HG02763 (cell line): Measurements from ENCODE around the gene PGS1.

Experiments
- ATAC-seq: cut with Tn5 transposase; IDR thresholded peaks from one replicate; pipeline ENCODE4 v1.9.1; 2021; ENCODE audit warnings: mild to moderate bottlenecking, moderate library complexity; ENCODE audit not compliant: unreplicated experiment

PGS1 gene

GRCh38 chr17:78466786-78467715, 88.6 kb downstream of the PGS1 start:
- ATAC-seq = no peak

GRCh38 chr17:78468366-78468765, 89.9 kb downstream of the PGS1 start:
- no peak for ATAC-seq

GRCh38 chr17:78469443-78469842, 91.0 kb downstream of the PGS1 start:
- ATAC-seq = no peak

GRCh38 chr17:78471635-78472034, 93.2 kb downstream of the PGS1 start:
- ATAC-seq = no peak

GRCh38 chr17:78472035-78472905, 93.8 kb downstream of the PGS1 start:
- no peak for ATAC-seq

GRCh38 chr17:78473951-78474613, 95.6 kb downstream of the PGS1 start:
- ATAC-seq = no peak
